Measurements from ENCODE around the gene KMT2D.

DNA sequence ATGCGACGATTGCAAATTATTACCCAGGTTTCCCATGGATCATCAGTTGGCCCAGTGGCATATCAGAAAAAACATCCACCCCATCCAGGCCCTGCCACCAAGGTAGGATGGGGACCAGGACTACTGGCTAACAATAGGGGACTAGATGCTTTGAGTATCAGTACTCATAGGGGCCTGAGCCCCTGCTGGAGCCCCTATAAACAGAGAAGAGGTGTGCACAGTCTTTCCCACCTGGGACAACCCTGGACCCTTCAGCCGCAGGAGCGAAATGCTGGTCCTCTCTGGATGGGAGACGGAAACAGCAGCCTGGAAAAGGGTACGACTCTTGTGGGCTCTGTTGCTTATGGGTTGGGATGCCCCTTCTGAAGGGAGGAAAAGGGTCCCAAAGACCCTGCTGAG is 28.3 kb upstream of the KMT2D start:
- TF ChIP-seq, protein P1, sequence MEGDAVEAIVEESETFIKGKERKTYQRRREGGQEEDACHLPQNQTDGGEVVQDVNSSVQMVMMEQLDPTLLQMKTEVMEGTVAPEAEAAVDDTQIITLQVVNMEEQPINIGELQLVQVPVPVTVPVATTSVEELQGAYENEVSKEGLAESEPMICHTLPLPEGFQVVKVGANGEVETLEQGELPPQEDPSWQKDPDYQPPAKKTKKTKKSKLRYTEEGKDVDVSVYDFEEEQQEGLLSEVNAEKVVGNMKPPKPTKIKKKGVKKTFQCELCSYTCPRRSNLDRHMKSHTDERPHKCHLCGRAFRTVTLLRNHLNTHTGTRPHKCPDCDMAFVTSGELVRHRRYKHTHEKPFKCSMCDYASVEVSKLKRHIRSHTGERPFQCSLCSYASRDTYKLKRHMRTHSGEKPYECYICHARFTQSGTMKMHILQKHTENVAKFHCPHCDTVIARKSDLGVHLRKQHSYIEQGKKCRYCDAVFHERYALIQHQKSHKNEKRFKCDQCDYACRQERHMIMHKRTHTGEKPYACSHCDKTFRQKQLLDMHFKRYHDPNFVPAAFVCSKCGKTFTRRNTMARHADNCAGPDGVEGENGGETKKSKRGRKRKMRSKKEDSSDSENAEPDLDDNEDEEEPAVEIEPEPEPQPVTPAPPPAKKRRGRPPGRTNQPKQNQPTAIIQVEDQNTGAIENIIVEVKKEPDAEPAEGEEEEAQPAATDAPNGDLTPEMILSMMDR (IDR thresholded peaks at IDR 0.05; ENCODE audit: low read depth, low read length): no peak
- TF ChIP-seq EZH2phosphoT487 (IDR thresholded peaks at IDR 0.05; ENCODE audit: low read depth): no peak

All from OCI-LY3 (cell line).